Measurements from ENCODE around the gene USO1.

DNA sequence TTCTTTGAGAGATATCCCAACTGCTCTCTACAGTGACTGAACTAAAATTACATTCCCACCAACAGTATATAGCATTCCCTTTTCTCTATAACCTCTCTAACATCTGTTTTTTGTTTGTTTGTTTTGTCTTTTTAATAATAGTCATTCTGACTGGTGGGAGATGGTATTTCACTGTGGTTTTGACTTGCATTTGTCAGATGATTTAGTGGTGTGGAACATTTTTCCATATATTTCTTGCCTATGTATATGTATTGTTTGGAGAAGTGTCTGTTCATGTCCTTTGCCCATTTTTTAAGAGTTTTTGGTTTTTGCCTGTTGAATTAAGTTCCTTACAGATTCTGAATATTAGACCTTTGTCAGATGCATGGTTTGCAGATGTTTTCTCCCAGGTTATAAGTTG lies 9.0 kb downstream of the USO1 start:
- TF ChIP-seq SNAI2 (CRISPR knock-in tag; IDR thresholded peaks at IDR 0.05) (no peak), OSR1 (CRISPR knock-in tag; IDR thresholded peaks at IDR 0.05) (no peak)
